HG03064 (cell line): ENCODE results near the gene CAPN6.

Experiments used
- ATAC-seq: cut with Tn5 transposase; IDR thresholded peaks from one replicate; pipeline ENCODE4 v1.9.1; 2021; ENCODE audit warnings: low read depth; ENCODE audit not compliant: unreplicated experiment

CAPN6 gene

GRCh38 chrX:111270339-111270738 lies at the start of gene CAPN6:
Gene CAPN6, minus strand, starts transcription at chrX:111270483. Its CDS starts 6,547 bp downstream, at chrX:111263936.
- ATAC-seq, result no peak

- ATAC-seq, result no peak
These were observed 49.2 kb upstream of the CAPN6 start for GRCh38 chrX:111319451-111319850.

GRCh38 chrX:111318901-111319300 lies 48.6 kb upstream of the CAPN6 start:
- ATAC-seq, result no peak

GRCh38 chrX:111309083-111309482 lies 38.8 kb upstream of the CAPN6 start:
- no peak for ATAC-seq

GRCh38 chrX:111308039-111308438 lies 37.8 kb upstream of the CAPN6 start:
- no peak for ATAC-seq

- ATAC-seq, result no peak
These were observed 32.0 kb upstream of the CAPN6 start for GRCh38 chrX:111302284-111302683.

GRCh38 chrX:111288841-111289240 lies 18.6 kb upstream of the CAPN6 start:
- no peak for ATAC-seq

- no peak for ATAC-seq
These were observed 14.5 kb upstream of the CAPN6 start for GRCh38 chrX:111284631-111285293.

GRCh38 chrX:111283446-111283845 lies 13.2 kb upstream of the CAPN6 start:
- ATAC-seq, result no peak

- no peak for ATAC-seq
These were observed 12.7 kb upstream of the CAPN6 start for GRCh38 chrX:111282991-111283390.

- no peak for ATAC-seq
These were observed 11.9 kb upstream of the CAPN6 start for GRCh38 chrX:111282139-111282538.

- ATAC-seq, result no peak
These were observed 1.8 kb downstream of the CAPN6 start for GRCh38 chrX:111268506-111268905.

- ATAC-seq, result no peak
These were observed 4.8 kb downstream of the CAPN6 start for GRCh38 chrX:111265486-111265885.

- no peak for ATAC-seq
These were observed 5.9 kb downstream of the CAPN6 start for GRCh38 chrX:111264385-111264784.

GRCh38 chrX:111262086-111262485 lies 8.2 kb downstream of the CAPN6 start:
- no peak for ATAC-seq

GRCh38 chrX:111260451-111260850 lies 9.8 kb downstream of the CAPN6 start:
- ATAC-seq, result no peak

- no peak for ATAC-seq
These were observed 10.7 kb downstream of the CAPN6 start for GRCh38 chrX:111259559-111259958.

- ATAC-seq, result no peak
These were observed 12.6 kb downstream of the CAPN6 start for GRCh38 chrX:111257733-111258132.

- ATAC-seq, result no peak
These were observed 15.2 kb downstream of the CAPN6 start for GRCh38 chrX:111254896-111255693.

- no peak for ATAC-seq
These were observed 26.0 kb downstream of the CAPN6 start for GRCh38 chrX:111244235-111244750.

GRCh38 chrX:111216293-111216801 lies 53.9 kb downstream of the CAPN6 start:
- no peak for ATAC-seq

- no peak for ATAC-seq
These were observed 62.4 kb downstream of the CAPN6 start for GRCh38 chrX:111207851-111208250.
